Tibial nerve (tissue), 4 donors: ENCODE measurements around the gene RIN2.

Experiments
- CTCF ChIP-seq, 5 experiments: fragments of 200-600 bp in 3 of 5; fragments of 450-650 bp in 2 of 5; sonication (generic) in 3 of 5; IDR thresholded peaks; one replicate each; pipeline ENCODE4 v1.5.1; 2016 to 2019; ENCODE audit warnings: antibody characterized with exemption in 5 of 5, mild to moderate bottlenecking in 3 of 5, moderate library complexity in 2 of 5
- EP300 ChIP-seq, 2 donors: sonication (generic); formaldehyde crosslinking; IDR thresholded peaks; one replicate each; pipeline ENCODE4 v1.6.1; 2017; ENCODE audit warnings: antibody characterized with exemption in 2 of 2, mild to moderate bottlenecking in 1 of 2

DNA sequence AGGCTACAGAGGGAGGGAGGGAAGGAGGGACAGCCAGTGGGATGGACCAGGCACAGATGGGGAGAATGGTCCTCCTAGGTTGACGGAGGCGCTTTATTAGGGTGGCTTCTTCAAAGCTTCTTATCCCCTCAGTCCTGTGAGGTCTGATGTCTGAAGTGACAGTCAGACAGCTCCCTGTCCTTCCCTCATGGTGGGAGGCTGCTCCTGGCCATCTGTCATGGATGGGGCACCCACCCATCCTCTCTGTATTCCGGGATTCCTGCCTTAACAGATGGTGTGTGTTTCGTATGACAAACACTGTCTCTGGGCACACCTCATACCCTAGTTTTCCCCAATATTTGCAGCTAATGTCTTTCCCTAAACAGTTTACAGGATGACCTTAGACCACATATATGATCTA is 7.9 kb downstream of the RIN2 start:
- no peak for TF ChIP-seq CTCF (IDR thresholded peaks at IDR 0.05)
- TF ChIP-seq EP300 (IDR thresholded peaks at IDR 0.05), result no peak
